Measurements from ENCODE around the gene B3GAT1. TPM values are rescaled to one million over a fixed set of nuclear protein-coding genes. Genes with fewer than 3 reads are reported as not detected.

B3GAT1 gene
- total and polyA plus RNA-seq, 2 donors (not counting 1 experiment from before 2014, with no cell fraction given), result 0.06 TPM; not detected in 1

DNA sequence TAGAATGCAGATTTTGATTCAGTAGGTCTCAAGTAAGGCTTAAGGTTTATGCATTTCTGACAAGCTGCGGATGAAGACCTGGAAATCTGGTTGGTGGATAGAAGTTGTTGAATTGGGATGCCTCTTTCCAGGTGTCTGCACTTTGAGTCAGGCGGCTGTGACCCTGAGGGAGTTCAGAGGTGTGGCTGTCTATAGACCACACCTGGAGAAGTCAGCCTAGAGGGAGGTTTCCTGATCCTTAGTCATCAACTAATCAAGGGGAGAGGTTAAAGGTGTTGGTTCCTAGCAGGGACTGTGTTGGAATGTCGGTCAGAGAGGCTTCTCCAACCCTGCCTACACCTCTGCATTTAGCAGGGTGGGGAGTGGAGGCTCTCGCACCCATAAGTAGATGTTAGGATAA is 72.3 kb downstream of the B3GAT1 start:
- H3K27ac Mint-ChIP-seq, result no peak overlapping the region
- Histone ChIP-seq H3K27me3 (replicated peaks in 1 of 4; ENCODE audit: control extremely low read depth in 1 of 4, control insufficient read depth in 3 of 4, insufficient read depth in 4 of 4, low read length in 3 of 4) (peaks cover 0 to 7% (median 0%) of the 10 kb centered on the region in 4 experiments), H4K20me1 (ENCODE audit: control insufficient read depth, insufficient read depth, low read length, poor library complexity, severe bottlenecking) (no peaks in the 10 kb centered on the region), H3K4me2 (replicated peaks; ENCODE audit: low read depth, low read length, poor library complexity, severe bottlenecking) (no peak overlapping the region), H3K4me3 (ENCODE audit: control extremely low read depth in 1 of 5, extremely low read depth in 1 of 5, insufficient read depth in 1 of 5, low read depth in 2 of 5, low read length in 4 of 5) (no peak overlapping the region), H3K9ac (ENCODE audit: low read length) (no peak overlapping the region), H2AFZ (ENCODE audit: insufficient read depth, low read depth, low read length, poor library complexity, severe bottlenecking) (no peak overlapping the region), H3K9me3 (ENCODE audit: control extremely low read depth in 1 of 3, control insufficient read depth in 2 of 3, insufficient read depth in 1 of 3, low read length in 2 of 3) (peaks cover 0 to 3% (median 0%) of the 10 kb centered on the region in 3 donors), H3K36me3 (replicated peaks in 1 of 2; ENCODE audit: control extremely low read depth in 1 of 2, control insufficient read depth in 1 of 2, extremely low read depth in 1 of 2, insufficient read depth in 2 of 2, low read length in 1 of 2) (no peaks in the 10 kb centered on the region), H3K4me1 (ENCODE audit: control insufficient read depth in 2 of 2, insufficient read depth in 2 of 2, low read length in 2 of 2) (no peaks in the 10 kb centered on the region), H3K79me2 (ENCODE audit: control insufficient read depth, insufficient read depth, low read length) (no peaks in the 10 kb centered on the region), H3K27ac (ENCODE audit: low read length in 2 of 2) (no peak overlapping the region)
- no peak for DNase-seq
- ATAC-seq (ENCODE audit: low read depth), result no peak
- no peak overlapping the region for H3K4me3 Mint-ChIP-seq
- H3K4me1 Mint-ChIP-seq, result no peaks in the 10 kb centered on the region
- intact Hi-C loops (cut with micrococcal nuclease), result no loop called here
- TF ChIP-seq, protein P1, sequence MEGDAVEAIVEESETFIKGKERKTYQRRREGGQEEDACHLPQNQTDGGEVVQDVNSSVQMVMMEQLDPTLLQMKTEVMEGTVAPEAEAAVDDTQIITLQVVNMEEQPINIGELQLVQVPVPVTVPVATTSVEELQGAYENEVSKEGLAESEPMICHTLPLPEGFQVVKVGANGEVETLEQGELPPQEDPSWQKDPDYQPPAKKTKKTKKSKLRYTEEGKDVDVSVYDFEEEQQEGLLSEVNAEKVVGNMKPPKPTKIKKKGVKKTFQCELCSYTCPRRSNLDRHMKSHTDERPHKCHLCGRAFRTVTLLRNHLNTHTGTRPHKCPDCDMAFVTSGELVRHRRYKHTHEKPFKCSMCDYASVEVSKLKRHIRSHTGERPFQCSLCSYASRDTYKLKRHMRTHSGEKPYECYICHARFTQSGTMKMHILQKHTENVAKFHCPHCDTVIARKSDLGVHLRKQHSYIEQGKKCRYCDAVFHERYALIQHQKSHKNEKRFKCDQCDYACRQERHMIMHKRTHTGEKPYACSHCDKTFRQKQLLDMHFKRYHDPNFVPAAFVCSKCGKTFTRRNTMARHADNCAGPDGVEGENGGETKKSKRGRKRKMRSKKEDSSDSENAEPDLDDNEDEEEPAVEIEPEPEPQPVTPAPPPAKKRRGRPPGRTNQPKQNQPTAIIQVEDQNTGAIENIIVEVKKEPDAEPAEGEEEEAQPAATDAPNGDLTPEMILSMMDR (IDR thresholded peaks at IDR 0.05), result no peak
- no peak for TF ChIP-seq EZH2 (IDR thresholded peaks at IDR 0.05; ENCODE audit: borderline replicate concordance, insufficient read depth, low read depth, low read length, poor library complexity, severe bottlenecking)
- peaks cover 7% of the 10 kb centered on the region for H3K27me3 Mint-ChIP-seq
- ChIA-PET CTCF (no interaction called here), POLR2A (no interaction called here)
- no peaks in the 10 kb centered on the region for H3K9me3 Mint-ChIP-seq (ENCODE audit: insufficient read depth)
- WGBS (ENCODE audit: insufficient coverage), result 100% methylated on average over 2 of the region's 4 CpGs

DNA sequence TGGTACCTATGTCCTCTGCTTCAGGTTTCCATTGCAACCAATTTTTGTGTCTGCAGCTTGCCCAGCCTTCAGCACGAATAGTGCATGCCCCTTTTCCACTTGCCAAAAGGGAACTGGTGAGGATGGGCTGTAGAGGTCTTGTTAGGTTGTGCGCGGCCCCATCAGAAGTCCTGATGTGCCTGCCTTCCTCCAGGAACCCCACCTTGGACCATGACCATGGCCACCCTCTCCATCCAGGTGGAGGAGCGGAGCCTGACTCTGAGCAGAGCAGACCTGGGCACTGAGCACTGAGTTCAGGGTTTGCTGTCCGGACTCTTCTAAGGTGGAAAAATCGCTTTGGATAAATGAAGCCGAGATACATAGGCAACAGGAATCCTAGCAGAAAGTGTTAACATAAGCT is 73.4 kb downstream of the B3GAT1 start:
- 88% methylated on average over 4 of the region's 7 CpGs for WGBS (ENCODE audit: insufficient coverage)
- Histone ChIP-seq H3K4me2 (replicated peaks; ENCODE audit: low read depth, low read length, poor library complexity, severe bottlenecking) (no peak overlapping the region), H3K9me3 (ENCODE audit: control extremely low read depth in 1 of 3, control insufficient read depth in 2 of 3, insufficient read depth in 1 of 3, low read length in 2 of 3) (peaks cover 0 to 3% (median 0%) of the 10 kb centered on the region in 3 donors), H4K20me1 (ENCODE audit: control insufficient read depth, insufficient read depth, low read length, poor library complexity, severe bottlenecking) (no peaks in the 10 kb centered on the region), H3K79me2 (ENCODE audit: control insufficient read depth, insufficient read depth, low read length) (no peaks in the 10 kb centered on the region), H3K27me3 (replicated peaks in 1 of 4; ENCODE audit: control extremely low read depth in 1 of 4, control insufficient read depth in 3 of 4, insufficient read depth in 4 of 4, low read length in 3 of 4) (peaks cover 0 to 7% (median 0%) of the 10 kb centered on the region in 4 experiments), H3K4me3 (ENCODE audit: control extremely low read depth in 1 of 5, extremely low read depth in 1 of 5, insufficient read depth in 1 of 5, low read depth in 2 of 5, low read length in 4 of 5) (no peak overlapping the region), H3K27ac (ENCODE audit: low read length in 2 of 2) (no peak overlapping the region), H3K36me3 (replicated peaks in 1 of 2; ENCODE audit: control extremely low read depth in 1 of 2, control insufficient read depth in 1 of 2, extremely low read depth in 1 of 2, insufficient read depth in 2 of 2, low read length in 1 of 2) (no peaks in the 10 kb centered on the region), H2AFZ (ENCODE audit: insufficient read depth, low read depth, low read length, poor library complexity, severe bottlenecking) (no peak overlapping the region), H3K4me1 (ENCODE audit: control insufficient read depth in 2 of 2, insufficient read depth in 2 of 2, low read length in 2 of 2) (no peaks in the 10 kb centered on the region), H3K9ac (ENCODE audit: low read length) (no peak overlapping the region)
- peaks cover 16% of the 10 kb centered on the region for H3K27me3 Mint-ChIP-seq
- H3K9me3 Mint-ChIP-seq (ENCODE audit: insufficient read depth), result no peaks in the 10 kb centered on the region
- H3K4me1 Mint-ChIP-seq, result no peaks in the 10 kb centered on the region
- DNase-seq, result no peak
- intact Hi-C loops (cut with micrococcal nuclease), result no loop called here
- H3K27ac Mint-ChIP-seq, result no peak overlapping the region
- no peak overlapping the region for H3K4me3 Mint-ChIP-seq
- ChIA-PET POLR2A (no interaction called here), CTCF (no interaction called here)
- ATAC-seq (ENCODE audit: low read depth), result no peak
- TF ChIP-seq, protein P1 (IDR thresholded peaks at IDR 0.05), result no peak
- no peak for TF ChIP-seq EZH2 (IDR thresholded peaks at IDR 0.05; ENCODE audit: borderline replicate concordance, insufficient read depth, low read depth, low read length, poor library complexity, severe bottlenecking)

Data from B cell (primary cell).